WERI-Rb-1 (cell line): ENCODE data around the gene KRTAP9-6.
"Not testable (repeated sequence)": the region's sequence is repeated elsewhere in the genome, so short reads cannot be mapped to it uniquely, and the experiment has no call there.

ENCODE experiments used
- DNase-seq: peaks from one replicate; pipeline ENCODE4 v3.0.0-alpha.2; 2020
- H3K27ac ChIP-seq: fragments of 250-450 bp; sonication (Bioruptor Pico); 2 replicates; pipeline ENCODE4 v1.5.1; 2020; ENCODE audit warnings: mild to moderate bottlenecking, moderate library complexity
- H3K27me3 ChIP-seq: fragments of 250-450 bp; sonication (Bioruptor Pico); 2 replicates; pipeline ENCODE4 v1.5.1; 2021; ENCODE audit warnings: mild to moderate bottlenecking, low read depth, moderate library complexity; ENCODE audit not compliant: insufficient read depth, severe bottlenecking
- H3K36me3 ChIP-seq: fragments of 250-450 bp; sonication (Bioruptor Pico); 2 replicates; pipeline ENCODE4 v1.5.1; 2020; ENCODE audit warnings: mild to moderate bottlenecking, moderate library complexity
- H3K4me3 ChIP-seq: 2 replicates; pipeline ENCODE4 v1.5.1; 2011; ENCODE audit warnings: low read depth, mild to moderate bottlenecking, control low read depth, low read length
- H3K9me3 ChIP-seq: fragments of 250-450 bp; sonication (Bioruptor Pico); 2 replicates; pipeline ENCODE4 v1.5.1; 2021; ENCODE audit warnings: mild to moderate bottlenecking, moderate library complexity; ENCODE audit not compliant: severe bottlenecking
- CTCF ChIP-seq: IDR thresholded peaks from 2 replicates; pipeline ENCODE4 v1.5.1; 2011; ENCODE audit warnings: low read depth, mild to moderate bottlenecking, control low read depth, inconsistent platforms, low read length

Gene KRTAP9-6

DNA sequence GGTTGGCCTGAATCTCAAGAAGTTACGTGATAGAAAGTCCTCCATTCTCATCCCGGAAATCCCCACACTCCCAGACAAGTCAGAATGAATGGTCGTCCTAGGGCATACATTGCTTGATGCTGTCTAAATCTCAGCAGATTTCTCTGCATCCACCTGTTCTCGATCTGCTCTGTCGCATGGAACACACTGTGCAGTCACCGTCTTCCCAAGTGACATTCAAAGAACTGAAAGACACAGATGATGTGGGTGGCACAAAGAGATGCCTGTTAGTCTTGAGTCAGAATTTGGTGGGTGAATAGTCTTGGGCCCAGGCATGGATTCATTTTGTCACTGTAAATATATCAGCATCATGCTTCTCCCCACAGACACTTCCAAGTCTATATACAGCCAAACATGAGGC, 33.4 kb upstream of the KRTAP9-6 start:
- H3K27ac ChIP-seq: no peak overlapping the region
- TF ChIP-seq CTCF: no peak
- DNase-seq: no peak
- H3K4me3 ChIP-seq: no peak overlapping the region
- H3K36me3 ChIP-seq: no peaks in the 10 kb centered on the region
- H3K9me3 ChIP-seq: no peaks in the 10 kb centered on the region
- H3K27me3 ChIP-seq: peaks cover 75% of the 10 kb centered on the region

- H3K36me3 ChIP-seq, H3K27ac ChIP-seq, H3K4me3 ChIP-seq, H3K9me3 ChIP-seq, DNase-seq: not testable (repeated sequence)
- peaks cover 75% of the 10 kb centered on the region for H3K27me3 ChIP-seq
These were observed 32.6 kb upstream of the KRTAP9-6 start, which contains the start of gene KRTAP9-3 for GRCh38 chr17:41232399-41233105. TSS of gene KRTAP9-3 (plus strand) at chr17:41232449. CDS start at chr17:41232502, 53 bp downstream.

DNA sequence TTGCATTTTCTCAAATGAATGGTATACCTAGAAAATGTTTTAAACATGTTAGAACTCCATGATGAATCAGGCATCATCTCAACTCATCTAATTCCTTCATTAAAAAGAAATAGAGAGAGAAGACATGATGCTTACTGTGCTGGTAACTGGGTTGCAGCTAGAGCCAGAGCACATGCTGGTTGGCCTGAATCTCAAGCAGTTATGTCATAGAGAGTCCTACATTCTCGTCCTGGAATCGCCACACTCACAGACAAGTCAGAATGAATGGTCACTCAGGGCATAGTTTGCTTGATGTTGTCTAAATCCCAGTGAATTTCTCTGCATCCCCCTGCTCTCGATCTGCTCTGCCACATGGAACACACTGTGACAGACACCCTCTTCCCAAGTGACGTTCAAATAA, 28.1 kb upstream of the KRTAP9-6 start:
- not testable (repeated sequence) for H3K4me3 ChIP-seq, DNase-seq, H3K27ac ChIP-seq

GRCh38 chr17:41237949-41238437, 27.2 kb upstream of the KRTAP9-6 start, which contains the start of gene KRTAP9-8:
TSS of gene KRTAP9-8 (plus strand) at chr17:41237999. CDS start at chr17:41238052, 53 bp downstream.
- not testable (repeated sequence) for H3K36me3 ChIP-seq, DNase-seq, H3K4me3 ChIP-seq, H3K27ac ChIP-seq, H3K9me3 ChIP-seq
- H3K27me3 ChIP-seq: peaks cover 56% of the 10 kb centered on the region

More for the DNA sequence above, 28.1 kb upstream of the KRTAP9-6 start:
- not testable (repeated sequence) for H3K36me3 ChIP-seq, H3K9me3 ChIP-seq
- peaks cover 54% of the 10 kb centered on the region for H3K27me3 ChIP-seq

DNA sequence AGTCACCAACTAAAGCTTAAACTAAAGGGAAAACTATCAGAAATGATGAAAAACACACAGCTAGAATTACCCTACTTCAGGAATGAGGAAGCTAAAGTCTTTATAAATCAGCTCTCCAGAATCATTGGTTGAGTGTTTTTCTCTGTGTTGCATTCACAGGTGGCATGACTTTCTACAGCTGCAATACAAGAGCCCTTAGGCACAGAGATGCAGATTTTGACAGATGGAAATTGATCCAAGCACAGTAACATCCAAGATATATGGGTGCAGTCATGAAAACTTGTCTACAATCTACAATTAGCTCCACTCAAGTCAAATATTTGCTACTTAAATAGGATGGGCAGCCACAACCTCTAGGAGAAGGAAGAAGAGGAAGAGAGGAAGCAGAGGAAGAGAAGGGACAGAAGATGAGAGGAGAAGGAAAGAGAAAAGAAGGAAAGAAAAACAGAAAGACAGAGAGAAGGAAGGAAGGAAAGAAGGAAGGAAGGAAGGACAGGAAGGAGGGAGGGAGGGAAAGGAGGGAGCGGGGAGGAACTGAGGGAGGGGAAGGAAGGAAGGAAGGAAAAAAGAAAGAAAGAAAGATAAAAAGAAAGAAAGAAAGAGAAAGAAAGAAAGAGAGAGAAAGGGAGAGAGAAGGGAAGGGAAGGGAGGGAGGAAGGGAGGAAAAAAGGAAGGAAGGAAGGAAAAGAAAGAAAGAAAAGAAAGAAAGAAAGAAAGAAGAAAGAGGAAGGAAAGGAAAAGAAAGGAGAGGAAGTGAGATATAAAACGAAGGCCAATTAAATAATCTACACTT, 18.0 kb upstream of the KRTAP9-6 start:
- not testable (repeated sequence) for H3K27ac ChIP-seq, H3K36me3 ChIP-seq, H3K4me3 ChIP-seq, H3K9me3 ChIP-seq, DNase-seq
- H3K27me3 ChIP-seq: peaks cover 37% of the 10 kb centered on the region

- H3K9me3 ChIP-seq, H3K27ac ChIP-seq, H3K4me3 ChIP-seq, DNase-seq, H3K36me3 ChIP-seq: not testable (repeated sequence)
- H3K27me3 ChIP-seq: peaks cover 51% of the 10 kb centered on the region
These were observed 15.4 kb upstream of the KRTAP9-6 start, which contains the start of gene KRTAP9-4 for GRCh38 chr17:41249637-41250240. TSS of gene KRTAP9-4 (plus strand) at chr17:41249687. CDS start at chr17:41249721, 34 bp downstream.

GRCh38 chr17:41251261-41251660, 13.9 kb upstream of the KRTAP9-6 start:
- no peaks in the 10 kb centered on the region for H3K9me3 ChIP-seq
- peaks cover 58% of the 10 kb centered on the region for H3K27me3 ChIP-seq
- no peak for TF ChIP-seq CTCF
- H3K36me3 ChIP-seq: no peaks in the 10 kb centered on the region
- DNase-seq: no peak
- no peak overlapping the region for H3K4me3 ChIP-seq
- no peak overlapping the region for H3K27ac ChIP-seq

- no peak for DNase-seq
- Histone ChIP-seq H3K27ac (no peak overlapping the region), H3K27me3 (peaks cover 85% of the 10 kb centered on the region), H3K4me3 (no peak overlapping the region), H3K36me3 (no peaks in the 10 kb centered on the region), H3K9me3 (no peaks in the 10 kb centered on the region)
- no peak for TF ChIP-seq CTCF
These were observed 10.3 kb upstream of the KRTAP9-6 start for GRCh38 chr17:41254861-41255260.

GRCh38 chr17:41255381-41256290, 9.5 kb upstream of the KRTAP9-6 start, which contains the start of gene KRTAP9-9:
TSS of gene KRTAP9-9 (plus strand) at chr17:41255384.
- H3K4me3 ChIP-seq, H3K36me3 ChIP-seq, DNase-seq, H3K9me3 ChIP-seq, H3K27ac ChIP-seq: not testable (repeated sequence)
- peaks cover 88% of the 10 kb centered on the region for H3K27me3 ChIP-seq
